ENCODE results near the gene NOPCHAP1.

DNA sequence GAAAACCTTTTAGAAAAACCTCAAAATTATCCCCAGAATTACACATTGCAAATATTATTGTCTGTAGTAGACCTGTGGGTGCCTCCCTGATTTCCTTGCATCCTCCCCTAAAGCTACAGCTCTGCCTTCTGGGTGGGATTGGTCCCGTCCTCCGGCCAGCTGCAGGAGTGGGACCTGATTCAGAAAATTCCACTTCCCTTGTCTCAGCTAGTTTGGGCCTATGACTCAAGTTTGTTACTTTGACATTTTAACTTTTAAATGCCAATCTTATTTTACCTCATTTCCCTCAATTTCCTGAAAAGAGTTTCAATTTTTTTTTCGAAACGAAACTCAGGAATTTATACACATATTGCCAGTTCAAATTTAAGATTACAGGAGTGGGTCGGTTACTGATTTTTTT, 14.8 kb upstream of the NOPCHAP1 start:
- TF ChIP-seq POLR2AphosphoS5 (IDR thresholded peaks at IDR 0.05; ENCODE audit: low read depth, low read length): no peak
- no peak for TF ChIP-seq POLR2A (IDR thresholded peaks at IDR 0.05; ENCODE audit: low read depth, low read length)

Data from GM12891 (cell line).